Endothelial cell of umbilical vein (primary cell): ENCODE data around the gene LIN7A. TPM values are rescaled to one million over a fixed set of nuclear protein-coding genes. Genes with fewer than 3 reads are reported as not detected.

Experiments used
- BruUV-seq: library from RNA; stranded (reverse); fragments of 400-500 nt; replicated peaks from 2 replicates; lab custom pipeline; 2021; lab: Mats Ljungman, UMichigan
- CTCF ChIA-PET: fragments of 300-600, 350-600 bp; sonication (Branson Sonifier 250); formaldehyde crosslinking; loops from one replicate; lab custom pipeline; 2021; ENCODE audit warnings: antibody characterized with exemption, inconsistent platforms; lab: Charles Lee
- POLR2A ChIA-PET: fragments of 300-600, 350-600 bp; sonication (Branson Sonifier 250); formaldehyde crosslinking; loops from one replicate; lab custom pipeline; 2021; ENCODE audit warnings: antibody characterized with exemption, inconsistent platforms; lab: Charles Lee
- DNase-seq: peaks from one replicate; pipeline ENCODE4 v3.0.0-alpha.2; 2011; ENCODE audit warnings: low read depth, low spot score
- FAIRE-seq: peaks from 2 replicates; lab custom pipeline; 2011; peaks lifted over from hg19 to GRCh38; lab: Jason Lieb, UNC
- H2AFZ ChIP-seq: 2 replicates; pipeline ENCODE4 v1.6.0; 2012; ENCODE audit warnings: low read depth, low read length, control low read depth, inconsistent platforms
- H3K27ac ChIP-seq: 2 replicates; pipeline ENCODE4 v1.5.1; 2011; ENCODE audit warnings: low read depth, mild to moderate bottlenecking, control low read depth, low read length, moderate library complexity; ENCODE audit not compliant: insufficient read depth
- H3K27me3 ChIP-seq, 2 experiments: 2 replicates each; pipeline versions ENCODE4 v1.6.0 to v1.6.1; 2011; ENCODE audit warnings: low read length in 2 of 2, mixed read lengths in 1 of 2; ENCODE audit not compliant: control insufficient read depth in 2 of 2, insufficient read depth in 2 of 2
- H3K36me3 ChIP-seq, 2 experiments: 2 replicates in 1 of 2; 3 replicates in 1 of 2; pipeline ENCODE4 v1.5.1; 2011; ENCODE audit warnings: low read length in 2 of 2, mild to moderate bottlenecking in 1 of 2, moderate library complexity in 1 of 2; ENCODE audit not compliant: control insufficient read depth in 2 of 2, insufficient read depth in 2 of 2; ENCODE audit errors: extremely low read depth in 1 of 2
- H3K4me1 ChIP-seq: 3 replicates; pipeline ENCODE4 v1.5.1; 2011; ENCODE audit warnings: mild to moderate bottlenecking, low read length; ENCODE audit not compliant: control insufficient read depth, insufficient read depth; ENCODE audit errors: extremely low read depth
- H3K4me2 ChIP-seq: 2 replicates; pipeline ENCODE4 v1.6.1; 2011; ENCODE audit warnings: low read length, control low read depth, mixed read lengths; ENCODE audit not compliant: insufficient read depth
- H3K4me3 ChIP-seq, 3 experiments: fragments of 200-600 bp in 1 of 3; sonication (generic), shearing (Covaris generic) in 1 of 3; replicated peaks in 1 of 3; 2 replicates each; pipeline ENCODE4 v1.5.1; 2011 to 2016; ENCODE audit warnings: control low read depth in 3 of 3, low read length in 3 of 3, mild to moderate bottlenecking in 2 of 3, inconsistent platforms in 1 of 3, low read depth in 1 of 3, moderate library complexity in 1 of 3; ENCODE audit not compliant: insufficient read depth in 1 of 3
- H3K79me2 ChIP-seq: 2 replicates; pipeline ENCODE4 v1.6.0; 2012; ENCODE audit warnings: low read length, inconsistent platforms; ENCODE audit not compliant: control insufficient read depth, insufficient read depth
- H3K9ac ChIP-seq: replicated peaks from 2 replicates; pipeline ENCODE3; 2011; ENCODE audit warnings: low read length, control low read depth; ENCODE audit not compliant: insufficient read depth; ENCODE audit errors: extremely low read depth
- H3K9me1 ChIP-seq: replicated peaks from 3 replicates; pipeline ENCODE4 v1.6.0; 2011; ENCODE audit warnings: mild to moderate bottlenecking, low read length; ENCODE audit not compliant: control insufficient read depth, insufficient read depth; ENCODE audit errors: extremely low read depth
- H3K9me3 ChIP-seq: replicated peaks from 2 replicates; pipeline ENCODE4 v1.5.1; 2012; ENCODE audit warnings: low read length, inconsistent platforms; ENCODE audit not compliant: control insufficient read depth, insufficient read depth
- H4K20me1 ChIP-seq: replicated peaks from 2 replicates; pipeline ENCODE3; 2011; ENCODE audit warnings: mild to moderate bottlenecking, low read length; ENCODE audit not compliant: control insufficient read depth, insufficient read depth; ENCODE audit errors: extremely low read depth
- EZH2 ChIP-seq: IDR thresholded peaks from 2 replicates; pipeline ENCODE4 v1.6.1; 2012; ENCODE audit warnings: borderline replicate concordance, low read depth, mild to moderate bottlenecking, moderate library complexity, low read length, inconsistent platforms; ENCODE audit not compliant: severe bottlenecking
- FOS ChIP-seq: IDR thresholded peaks from 2 replicates; pipeline ENCODE4 v1.6.1; 2011; ENCODE audit warnings: mild to moderate bottlenecking, low read length, moderate library complexity, borderline replicate concordance; ENCODE audit not compliant: insufficient read depth
- GATA2 ChIP-seq: IDR thresholded peaks from 2 replicates; pipeline ENCODE4 v1.7.0; 2011; ENCODE audit warnings: low read depth, mild to moderate bottlenecking, moderate library complexity, mixed read lengths, low read length; ENCODE audit not compliant: insufficient read length, insufficient read depth
- JUN ChIP-seq: IDR thresholded peaks from 2 replicates; pipeline ENCODE4 v1.6.1; 2011; ENCODE audit warnings: borderline replicate concordance, low read depth; ENCODE audit not compliant: insufficient read length, insufficient read depth
- MYC ChIP-seq: IDR thresholded peaks from one replicate; pipeline ENCODE4 v1.6.1; 2011; ENCODE audit warnings: mild to moderate bottlenecking, low read depth, low read length
- POLR2A ChIP-seq: IDR thresholded peaks from 2 replicates; pipeline ENCODE4 v1.6.1; 2012; ENCODE audit warnings: low read depth, mild to moderate bottlenecking, control low read depth, low read length
- POLR2AphosphoS5 ChIP-seq: IDR thresholded peaks from 2 replicates; pipeline ENCODE4 v1.6.1; 2012; ENCODE audit warnings: low read depth, mild to moderate bottlenecking, control low read depth, low read length, moderate library complexity; ENCODE audit not compliant: insufficient read depth
- dilution Hi-C: fragments of 300-500 bp; cut with MboI; formaldehyde crosslinking; loops from one replicate; pipeline ENCODE4 v1.15.0; 2019; ENCODE audit warnings: low sequenced_read_pairs; ENCODE audit not compliant: extremely low pct_ligation_motif_present
- intact Hi-C: fragments of 100-400 bp; cut with micrococcal nuclease; formaldehyde crosslinking; loops from one replicate; pipeline ENCODE4 v1.10.0; 2022
- polyA plus RNA-seq, 4 experiments: library from polyadenylated mRNA; depleted of rRNA in 3 of 4; stranded (reverse) in 3 of 4; unstranded in 1 of 4; fragments of >200 nt; gene quantifications; 2 replicates each; pipeline versions ENCODE4 v1.2.1 to v1.2.3, GENCODE V29; 2011 to 2012; ENCODE audit warnings: missing spikeins in 1 of 4
- total RNA-seq: library from RNA; stranded (reverse); gene quantifications from 2 replicates; pipeline ENCODE4 v1.2.3, GENCODE V29; 2021
- TF ChIP-seq, protein P1 (sequence below): IDR thresholded peaks from 2 replicates; pipeline ENCODE4 v1.6.1; 2011; ENCODE audit not compliant: insufficient read depth, insufficient read length
- TF ChIP-seq, protein P2 (sequence below), 2 donors: IDR thresholded peaks; 1 replicate in 1 of 2; 2 replicates in 1 of 2; pipeline ENCODE4 v1.5.1; 2011; ENCODE audit warnings: low read length in 2 of 2, mild to moderate bottlenecking in 2 of 2, moderate library complexity in 2 of 2, control low read depth in 1 of 2, inconsistent platforms in 1 of 2, low read depth in 1 of 2; ENCODE audit not compliant: insufficient read depth in 1 of 2; ENCODE audit errors: extremely low read depth in 1 of 2

LIN7A gene
- total and polyA plus RNA-seq, 2 donors (not counting 3 experiments of a cell fraction or from before 2014, with no cell fraction given), result 1.6 to 4.3 TPM

GRCh38 chr12:80821513-80822000 is 116.2 kb downstream of the LIN7A start:
- Histone ChIP-seq H3K4me1 (no peaks in the 10 kb centered on the region), H3K27me3 (no peaks in the 10 kb centered on the region), H3K27ac (no peak overlapping the region), H3K9ac (no peak overlapping the region), H2AFZ (no peak overlapping the region), H3K36me3 (no peaks in the 10 kb centered on the region), H3K79me2 (no peaks in the 10 kb centered on the region), H3K9me1 (no peaks in the 10 kb centered on the region), H3K4me2 (no peak overlapping the region), H4K20me1 (no peaks in the 10 kb centered on the region), H3K9me3 (no peaks in the 10 kb centered on the region), H3K4me3 (no peak overlapping the region)
- no peak for FAIRE-seq
- ChIA-PET POLR2A (no interaction called here), CTCF (interaction anchor here (1.2 kb wide), 1 partner anchor 16 kb away, joined by 3 read pairs; no protein-coding TSS in a partner anchor)
- intact Hi-C loops, result no loop called here
- DNase-seq, result no peak
- TF ChIP-seq, protein P1, sequence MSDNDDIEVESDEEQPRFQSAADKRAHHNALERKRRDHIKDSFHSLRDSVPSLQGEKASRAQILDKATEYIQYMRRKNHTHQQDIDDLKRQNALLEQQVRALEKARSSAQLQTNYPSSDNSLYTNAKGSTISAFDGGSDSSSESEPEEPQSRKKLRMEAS, result no peak
- TF ChIP-seq POLR2AphosphoS5 (no peak), POLR2A (no peak), EZH2 (no peak), JUN (no peak), MYC (no peak), GATA2 (no peak), FOS (no peak)
- TF ChIP-seq, protein P2, sequence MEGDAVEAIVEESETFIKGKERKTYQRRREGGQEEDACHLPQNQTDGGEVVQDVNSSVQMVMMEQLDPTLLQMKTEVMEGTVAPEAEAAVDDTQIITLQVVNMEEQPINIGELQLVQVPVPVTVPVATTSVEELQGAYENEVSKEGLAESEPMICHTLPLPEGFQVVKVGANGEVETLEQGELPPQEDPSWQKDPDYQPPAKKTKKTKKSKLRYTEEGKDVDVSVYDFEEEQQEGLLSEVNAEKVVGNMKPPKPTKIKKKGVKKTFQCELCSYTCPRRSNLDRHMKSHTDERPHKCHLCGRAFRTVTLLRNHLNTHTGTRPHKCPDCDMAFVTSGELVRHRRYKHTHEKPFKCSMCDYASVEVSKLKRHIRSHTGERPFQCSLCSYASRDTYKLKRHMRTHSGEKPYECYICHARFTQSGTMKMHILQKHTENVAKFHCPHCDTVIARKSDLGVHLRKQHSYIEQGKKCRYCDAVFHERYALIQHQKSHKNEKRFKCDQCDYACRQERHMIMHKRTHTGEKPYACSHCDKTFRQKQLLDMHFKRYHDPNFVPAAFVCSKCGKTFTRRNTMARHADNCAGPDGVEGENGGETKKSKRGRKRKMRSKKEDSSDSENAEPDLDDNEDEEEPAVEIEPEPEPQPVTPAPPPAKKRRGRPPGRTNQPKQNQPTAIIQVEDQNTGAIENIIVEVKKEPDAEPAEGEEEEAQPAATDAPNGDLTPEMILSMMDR (IDR thresholded peaks at IDR 0.05; ENCODE audit: extremely low read depth in 1 of 2, insufficient read depth in 1 of 2, low read depth in 1 of 2, low read length in 2 of 2), result no peak
- no TSS peak for BruUV-seq
- dilution Hi-C loops, result no loop called here
